AG04450 (cell line): Measurements from ENCODE around the gene RNF144B. TPM values are rescaled to one million over a fixed set of nuclear protein-coding genes. Genes with fewer than 3 reads are reported as not detected.

Experiments
- CTCF ChIA-PET: fragments of 300-600, 350-600 bp; formaldehyde crosslinking; extraction: SDS; loops from one replicate; lab custom pipeline; 2022; ENCODE audit warnings: antibody characterized with exemption, inconsistent platforms; lab: Charles Lee
- POLR2A ChIA-PET: fragments of 350-600 bp; formaldehyde crosslinking; extraction: SDS; loops from one replicate; lab custom pipeline; 2021; ENCODE audit warnings: antibody characterized with exemption, inconsistent platforms; lab: Yijun Ruan, JAX
- DNase-seq: peaks from one replicate; pipeline ENCODE4 v3.0.0-alpha.2; 2011; ENCODE audit warnings: low read depth, low spot score
- H3K27ac ChIP-seq: one replicate; pipeline ENCODE4 v1.5.1; 2012; ENCODE audit warnings: low read depth, low read length, control low read depth
- H3K27me3 ChIP-seq: one replicate; pipeline ENCODE4 v1.6.0; 2012; ENCODE audit warnings: low read length; ENCODE audit not compliant: control insufficient read depth, insufficient read depth
- H3K4me3 ChIP-seq: 2 replicates; pipeline ENCODE4 v1.5.1; 2011; ENCODE audit warnings: mild to moderate bottlenecking, low read depth, low read length, control low read depth
- H3K9me3 ChIP-seq: 2 replicates; pipeline ENCODE4 v1.5.1; 2012; ENCODE audit warnings: low read length; ENCODE audit not compliant: control insufficient read depth, insufficient read depth
- polyA plus RNA-seq: library from polyadenylated mRNA; depleted of rRNA; stranded (reverse); fragments of >200 nt; gene quantifications from 2 replicates; pipeline ENCODE4 v1.2.3, GENCODE V29; 2011
- TF ChIP-seq, protein P1 (sequence below): IDR thresholded peaks from 2 replicates; pipeline ENCODE4 v1.5.1; 2011; ENCODE audit warnings: low read depth, low read length, control low read depth, inconsistent platforms

The RNF144B gene
- polyA plus RNA-seq, 1 experiment = 0.25 TPM

DNA sequence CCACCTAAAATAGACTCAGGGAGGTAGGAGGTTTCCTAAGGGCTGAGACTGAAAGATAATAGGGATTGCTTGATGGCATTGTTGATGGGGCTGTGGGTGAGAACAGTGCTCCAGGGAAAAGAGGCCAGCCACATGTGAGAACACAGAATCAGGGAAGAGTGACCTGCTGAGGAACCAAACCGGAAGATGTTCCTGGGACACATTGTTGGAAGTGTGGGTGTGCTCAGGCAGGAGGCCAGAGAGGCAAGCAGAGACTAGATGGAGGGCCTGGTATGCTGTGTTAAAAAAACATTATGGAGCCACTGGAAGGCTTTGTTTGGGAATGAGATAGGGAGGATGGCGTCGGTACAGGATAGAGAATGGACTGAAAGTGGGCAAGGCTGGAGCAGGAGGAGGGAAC lies 23.3 kb downstream of the RNF144B start:
- TF ChIP-seq, protein P1, sequence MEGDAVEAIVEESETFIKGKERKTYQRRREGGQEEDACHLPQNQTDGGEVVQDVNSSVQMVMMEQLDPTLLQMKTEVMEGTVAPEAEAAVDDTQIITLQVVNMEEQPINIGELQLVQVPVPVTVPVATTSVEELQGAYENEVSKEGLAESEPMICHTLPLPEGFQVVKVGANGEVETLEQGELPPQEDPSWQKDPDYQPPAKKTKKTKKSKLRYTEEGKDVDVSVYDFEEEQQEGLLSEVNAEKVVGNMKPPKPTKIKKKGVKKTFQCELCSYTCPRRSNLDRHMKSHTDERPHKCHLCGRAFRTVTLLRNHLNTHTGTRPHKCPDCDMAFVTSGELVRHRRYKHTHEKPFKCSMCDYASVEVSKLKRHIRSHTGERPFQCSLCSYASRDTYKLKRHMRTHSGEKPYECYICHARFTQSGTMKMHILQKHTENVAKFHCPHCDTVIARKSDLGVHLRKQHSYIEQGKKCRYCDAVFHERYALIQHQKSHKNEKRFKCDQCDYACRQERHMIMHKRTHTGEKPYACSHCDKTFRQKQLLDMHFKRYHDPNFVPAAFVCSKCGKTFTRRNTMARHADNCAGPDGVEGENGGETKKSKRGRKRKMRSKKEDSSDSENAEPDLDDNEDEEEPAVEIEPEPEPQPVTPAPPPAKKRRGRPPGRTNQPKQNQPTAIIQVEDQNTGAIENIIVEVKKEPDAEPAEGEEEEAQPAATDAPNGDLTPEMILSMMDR = no peak
- DNase-seq = no peak
- Histone ChIP-seq H3K27me3 (no peaks in the 10 kb centered on the region), H3K9me3 (no peaks in the 10 kb centered on the region), H3K4me3 (no peak overlapping the region), H3K27ac (no peak overlapping the region)
- POLR2A ChIA-PET = no interaction called here
- CTCF ChIA-PET = no interaction called here

DNA sequence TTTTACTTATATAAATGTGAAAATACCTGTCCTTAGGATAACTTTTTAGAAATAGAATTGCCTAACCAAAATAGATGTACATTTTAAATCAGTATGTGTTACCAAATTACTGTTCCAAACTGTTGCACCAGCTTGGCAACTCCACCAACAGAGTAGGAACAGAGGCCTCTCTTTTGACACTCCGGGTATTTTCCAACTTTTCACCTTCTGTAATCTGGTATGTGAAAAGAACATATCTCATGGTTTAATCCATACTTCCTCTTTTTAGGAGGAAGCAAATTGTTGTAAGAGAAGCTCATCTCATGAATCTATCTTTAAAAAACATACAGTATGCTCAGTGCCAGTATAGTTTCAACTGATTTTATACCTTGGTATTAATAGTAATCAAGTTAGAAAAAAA lies 24.9 kb downstream of the RNF144B start:
- Histone ChIP-seq H3K9me3 (no peaks in the 10 kb centered on the region), H3K4me3 (no peak overlapping the region), H3K27me3 (no peaks in the 10 kb centered on the region), H3K27ac (no peak overlapping the region)
- DNase-seq = no peak
- ChIA-PET POLR2A (no interaction called here), CTCF (no interaction called here)
- TF ChIP-seq, protein P1 = no peak

DNA sequence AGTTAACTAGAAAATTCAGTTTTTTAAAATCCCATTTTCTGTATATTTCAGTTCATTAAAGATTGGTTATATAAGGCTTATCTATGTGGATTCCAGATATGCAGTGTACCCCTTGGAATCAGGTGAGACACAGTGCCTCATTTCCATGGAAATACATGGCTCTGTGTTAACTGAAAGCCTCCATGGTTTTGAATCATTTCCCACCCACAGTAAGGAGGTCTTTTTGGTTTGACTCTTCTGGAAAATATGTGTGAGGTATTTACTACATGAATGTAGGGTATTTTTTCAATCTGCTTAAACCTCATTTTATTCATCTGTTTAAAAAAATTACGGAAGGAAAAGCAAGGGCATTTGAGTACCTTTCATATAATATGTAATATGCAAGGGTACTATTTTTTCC lies 25.5 kb downstream of the RNF144B start:
- ChIA-PET CTCF (no interaction called here), POLR2A (no interaction called here)
- H3K27me3 ChIP-seq = no peaks in the 10 kb centered on the region
- DNase-seq = no peak
- no peak overlapping the region for H3K4me3 ChIP-seq
- TF ChIP-seq, protein P1 = no peak
- H3K9me3 ChIP-seq = no peaks in the 10 kb centered on the region
- no peak overlapping the region for H3K27ac ChIP-seq

DNA sequence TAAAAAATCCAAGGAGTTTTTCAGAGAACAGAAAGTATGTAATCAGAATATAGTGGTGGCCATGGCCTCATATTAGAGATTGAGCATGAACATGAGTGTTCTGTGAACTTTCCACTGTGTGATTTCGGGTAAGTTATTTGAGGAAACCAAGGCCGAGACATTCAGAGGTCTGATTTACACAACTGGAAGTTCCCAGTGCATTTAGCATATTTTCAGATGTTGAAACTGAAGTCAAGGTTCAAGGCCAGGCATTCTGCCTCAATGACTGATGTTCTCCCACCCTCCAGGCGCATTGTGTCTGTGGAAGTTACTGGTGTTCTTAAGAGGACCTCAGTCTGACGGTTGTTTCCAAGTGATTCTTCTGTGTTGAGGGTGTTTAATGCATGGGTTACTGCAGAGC lies 26.2 kb downstream of the RNF144B start:
- CTCF ChIA-PET = no interaction called here
- TF ChIP-seq, protein P1 = no peak
- POLR2A ChIA-PET = no interaction called here
- H3K9me3 ChIP-seq = no peaks in the 10 kb centered on the region
- DNase-seq = no peak
- no peak overlapping the region for H3K4me3 ChIP-seq
- no peak overlapping the region for H3K27ac ChIP-seq
- H3K27me3 ChIP-seq = no peaks in the 10 kb centered on the region

DNA sequence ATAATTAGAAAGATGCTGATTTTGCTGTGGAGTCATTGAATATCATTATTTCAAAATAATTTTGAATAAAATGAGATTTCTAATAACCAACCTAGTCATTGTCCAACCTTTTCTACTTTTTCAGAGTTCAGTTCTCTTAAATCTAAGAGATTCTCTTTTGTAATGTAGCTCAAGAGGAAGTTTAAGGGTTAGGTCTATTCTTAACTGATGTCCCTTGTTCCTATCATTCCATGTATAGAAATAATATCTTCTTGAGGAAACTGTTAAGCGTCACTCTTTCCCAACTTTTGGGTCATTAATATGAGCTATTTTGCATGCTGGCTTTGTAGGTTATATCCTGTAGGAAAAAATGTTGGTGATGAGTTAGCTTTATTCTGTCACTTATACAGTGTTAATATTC lies 27.0 kb downstream of the RNF144B start:
- H3K27me3 ChIP-seq = no peaks in the 10 kb centered on the region
- no peak overlapping the region for H3K4me3 ChIP-seq
- H3K27ac ChIP-seq = no peak overlapping the region
- DNase-seq = no peak
- ChIA-PET CTCF (no interaction called here), POLR2A (no interaction called here)
- no peaks in the 10 kb centered on the region for H3K9me3 ChIP-seq
- TF ChIP-seq, protein P1 = no peak
